Mesenchymal stem cell (in vitro differentiated cells and primary cell): ENCODE measurements around the gene SERPINI1.

ENCODE experiments used
- DNase-seq: peaks from one replicate; pipeline ENCODE4 v3.0.0-alpha.2; 2013
- H2AFZ ChIP-seq: one replicate; pipeline ENCODE4 v1.6.1; 2013; ENCODE audit warnings: low read depth, mild to moderate bottlenecking, control low read depth, inconsistent platforms, low read length, moderate library complexity
- H2AK5ac ChIP-seq: 2 replicates; pipeline ENCODE4 v1.6.1; 2013; ENCODE audit warnings: low read length, moderate library complexity, mild to moderate bottlenecking, inconsistent platforms; ENCODE audit not compliant: severe bottlenecking
- H2BK120ac ChIP-seq: one replicate; pipeline ENCODE4 v1.6.1; 2013; ENCODE audit warnings: low read depth, mild to moderate bottlenecking, inconsistent platforms, low read length, moderate library complexity
- H2BK12ac ChIP-seq, 2 experiments: one replicate each; pipeline ENCODE4 v1.6.1; 2013; ENCODE audit warnings: inconsistent platforms in 2 of 2, low read length in 2 of 2, mild to moderate bottlenecking in 2 of 2, moderate library complexity in 2 of 2, control low read depth in 1 of 2
- H2BK15ac ChIP-seq: one replicate; pipeline ENCODE4 v1.6.1; 2013; ENCODE audit warnings: mild to moderate bottlenecking, low read depth, inconsistent platforms; ENCODE audit not compliant: poor library complexity, severe bottlenecking
- H2BK5ac ChIP-seq: 2 replicates; pipeline ENCODE4 v1.6.1; 2013; ENCODE audit warnings: low read depth, mild to moderate bottlenecking, low read length, control low read depth, inconsistent platforms; ENCODE audit not compliant: poor library complexity, severe bottlenecking
- H3K14ac ChIP-seq, 2 experiments: one replicate each; pipeline ENCODE4 v1.6.1; 2013; ENCODE audit warnings: inconsistent platforms in 2 of 2, low read length in 2 of 2, control low read depth in 1 of 2, mild to moderate bottlenecking in 1 of 2, moderate library complexity in 1 of 2
- H3K18ac ChIP-seq, 2 experiments: one replicate each; pipeline ENCODE4 v1.6.1; 2013; ENCODE audit warnings: inconsistent platforms in 2 of 2, low read length in 2 of 2, control low read depth in 1 of 2, low read depth in 1 of 2, mild to moderate bottlenecking in 1 of 2
- H3K23ac ChIP-seq, 2 experiments: one replicate each; pipeline ENCODE4 v1.6.1; 2013; ENCODE audit warnings: inconsistent platforms in 2 of 2, low read length in 2 of 2, mild to moderate bottlenecking in 2 of 2, moderate library complexity in 2 of 2, control low read depth in 1 of 2
- H3K27ac ChIP-seq: 2 replicates; pipeline ENCODE4 v1.5.1; 2013; ENCODE audit warnings: mild to moderate bottlenecking, moderate library complexity, low read length, control low read depth, inconsistent platforms; ENCODE audit not compliant: poor library complexity, severe bottlenecking
- H3K27me3 ChIP-seq, 2 experiments: 2 replicates each; pipeline versions ENCODE4 v1.6.1 to v1.7.0; 2013; ENCODE audit warnings: low read length in 2 of 2, mild to moderate bottlenecking in 2 of 2, moderate library complexity in 2 of 2, control low read depth in 1 of 2, inconsistent platforms in 1 of 2; ENCODE audit not compliant: control insufficient read depth in 1 of 2, insufficient read depth in 1 of 2
- H3K36me3 ChIP-seq, 2 experiments: 2 replicates each; pipeline versions ENCODE4 v1.6.1 to v1.7.0; 2013; ENCODE audit warnings: low read length in 2 of 2, control low read depth in 1 of 2, inconsistent platforms in 1 of 2, low read depth in 1 of 2, mild to moderate bottlenecking in 1 of 2; ENCODE audit not compliant: insufficient read depth in 2 of 2, control insufficient read depth in 1 of 2
- H3K4ac ChIP-seq, 2 experiments: one replicate each; pipeline ENCODE4 v1.6.1; 2013; ENCODE audit warnings: inconsistent platforms in 2 of 2, low read length in 2 of 2, mild to moderate bottlenecking in 2 of 2, moderate library complexity in 2 of 2, control low read depth in 1 of 2, low read depth in 1 of 2
- H3K4me1 ChIP-seq: 2 replicates; pipeline ENCODE4 v1.6.1; 2013; ENCODE audit warnings: low read depth, low read length, control low read depth; ENCODE audit not compliant: control insufficient read depth, insufficient read depth
- H3K4me2 ChIP-seq: 2 replicates; pipeline ENCODE4 v1.6.1; 2013; ENCODE audit warnings: low read length, mild to moderate bottlenecking, inconsistent platforms; ENCODE audit not compliant: poor library complexity, severe bottlenecking
- H3K4me3 ChIP-seq, 2 experiments: 2 replicates each; pipeline versions ENCODE4 v1.5.1 to v1.7.0; 2013; ENCODE audit warnings: low read length in 2 of 2, mild to moderate bottlenecking in 2 of 2, control low read depth in 1 of 2, low read depth in 1 of 2; ENCODE audit not compliant: insufficient read depth in 1 of 2
- H3K79me1 ChIP-seq: replicated peaks from 2 replicates; pipeline ENCODE4 v1.6.1; 2013; ENCODE audit warnings: mild to moderate bottlenecking, control low read depth, low read length, inconsistent platforms; ENCODE audit not compliant: poor library complexity, severe bottlenecking
- H3K9ac ChIP-seq: 2 replicates; pipeline ENCODE4 v1.7.0; 2013; ENCODE audit warnings: mild to moderate bottlenecking, low read length, moderate library complexity
- H3K9me3 ChIP-seq: 2 replicates; pipeline ENCODE4 v1.7.0; 2013; ENCODE audit warnings: mild to moderate bottlenecking, low read length; ENCODE audit not compliant: control insufficient read depth
- H4K8ac ChIP-seq: one replicate; pipeline ENCODE4 v1.6.1; 2013; ENCODE audit warnings: inconsistent platforms, mild to moderate bottlenecking, low read length, moderate library complexity
- H4K91ac ChIP-seq: one replicate; pipeline ENCODE4 v1.6.1; 2013; ENCODE audit warnings: mild to moderate bottlenecking, low read length, inconsistent platforms
- WGBS: methylation state at CpG from one replicate; pipeline ENCODE4 v1.1.7; 2013; ENCODE audit warnings: mixed read lengths; 5-methylcytosine and 5-hydroxymethylcytosine counted together

SERPINI1 gene

GRCh38 chr3:167773584-167773983, 38.1 kb downstream of the SERPINI1 start:
- no CpG with 5 or more reads among the region's 1 CpG for WGBS
- Histone ChIP-seq H3K4ac (no peak overlapping the region), H3K4me2 (no peak overlapping the region), H3K4me1 (no peaks in the 10 kb centered on the region), H2BK12ac (no peak overlapping the region), H3K4me3 (no peak overlapping the region), H4K8ac (no peak overlapping the region), H3K27me3 (no peaks in the 10 kb centered on the region), H3K14ac (no peak overlapping the region), H3K9me3 (peaks cover 12% of the 10 kb centered on the region), H3K23ac (no peak overlapping the region), H2BK120ac (no peak overlapping the region), H3K79me1 (no peaks in the 10 kb centered on the region), H2AFZ (no peak overlapping the region), H3K27ac (no peak overlapping the region), H2AK5ac (no peak overlapping the region), H3K9ac (no peak overlapping the region), H3K18ac (no peak overlapping the region), H3K36me3 (no peaks in the 10 kb centered on the region), H4K91ac (no peak overlapping the region), H2BK5ac (no peak overlapping the region), H2BK15ac (no peak overlapping the region)
- no peak for DNase-seq

- H2BK12ac ChIP-seq, result no peak overlapping the region
- H3K4ac ChIP-seq, result no peak overlapping the region
- no peaks in the 10 kb centered on the region for H3K79me1 ChIP-seq
- no peaks in the 10 kb centered on the region for H3K36me3 ChIP-seq
- no peak overlapping the region for H3K23ac ChIP-seq
- H2BK15ac ChIP-seq, result no peak overlapping the region
- H3K27ac ChIP-seq, result no peak overlapping the region
- H4K91ac ChIP-seq, result no peak overlapping the region
- 89% methylated on average over 2 of the region's 4 CpGs for WGBS
- peak overlapping the region; percentile 22 for H3K4me2 ChIP-seq
- no peak overlapping the region for H2AK5ac ChIP-seq
- H3K18ac ChIP-seq, result no peak overlapping the region
- no peak overlapping the region for H2BK5ac ChIP-seq
- no peak overlapping the region for H3K4me3 ChIP-seq
- H3K27me3 ChIP-seq, result no peaks in the 10 kb centered on the region
- peaks cover 12% of the 10 kb centered on the region for H3K9me3 ChIP-seq
- no peak overlapping the region for H3K14ac ChIP-seq
- no peak overlapping the region for H2AFZ ChIP-seq
- H4K8ac ChIP-seq, result no peak overlapping the region
- no peak overlapping the region for H3K9ac ChIP-seq
- no peaks in the 10 kb centered on the region for H3K4me1 ChIP-seq
- H2BK120ac ChIP-seq, result no peak overlapping the region
- DNase-seq, result no peak
Observed at GRCh38 chr3:167776066-167776685, 40.7 kb downstream of the SERPINI1 start.

- Histone ChIP-seq H3K27me3 (no peaks in the 10 kb centered on the region), H3K23ac (no peak overlapping the region), H3K9ac (no peak overlapping the region), H3K9me3 (peaks cover 12% of the 10 kb centered on the region), H3K4ac (no peak overlapping the region), H2BK5ac (no peak overlapping the region), H3K4me3 (no peak overlapping the region), H3K27ac (no peak overlapping the region), H4K8ac (no peak overlapping the region), H3K4me2 (no peak overlapping the region), H3K4me1 (no peaks in the 10 kb centered on the region), H2AK5ac (no peak overlapping the region), H2BK120ac (no peak overlapping the region), H4K91ac (no peak overlapping the region), H2BK12ac (no peak overlapping the region), H3K36me3 (no peaks in the 10 kb centered on the region), H3K14ac (no peak overlapping the region), H2AFZ (no peak overlapping the region), H3K18ac (no peak overlapping the region), H2BK15ac (no peak overlapping the region), H3K79me1 (no peaks in the 10 kb centered on the region)
- 61% methylated on average over 1 of the region's 1 CpG for WGBS
- no peak for DNase-seq
Observed at GRCh38 chr3:167777356-167777755, 41.8 kb downstream of the SERPINI1 start.

- Histone ChIP-seq H4K91ac (no peak overlapping the region), H3K79me1 (no peaks in the 10 kb centered on the region), H2AK5ac (no peak overlapping the region), H2BK5ac (no peak overlapping the region), H3K14ac (no peak overlapping the region), H4K8ac (no peak overlapping the region), H3K27me3 (no peaks in the 10 kb centered on the region), H3K4me2 (no peak overlapping the region), H2BK15ac (no peak overlapping the region), H3K36me3 (no peaks in the 10 kb centered on the region), H3K4me1 (no peaks in the 10 kb centered on the region), H3K9me3 (peaks cover 12% of the 10 kb centered on the region), H2BK120ac (no peak overlapping the region), H3K9ac (no peak overlapping the region), H3K23ac (no peak overlapping the region), H2AFZ (no peak overlapping the region), H3K18ac (no peak overlapping the region), H3K4me3 (no peak overlapping the region), H3K27ac (no peak overlapping the region), H2BK12ac (no peak overlapping the region), H3K4ac (no peak overlapping the region)
- 79% methylated on average over 1 of the region's 2 CpGs for WGBS
- no peak for DNase-seq
Observed at GRCh38 chr3:167780214-167780883, 44.8 kb downstream of the SERPINI1 start.
